GM21619 (cell line): ENCODE measurements around the gene SLC25A18.
"Not testable (repeated sequence)": the region's sequence is repeated elsewhere in the genome, so short reads cannot be mapped to it uniquely, and the experiment has no call there.

Experiments
- ATAC-seq: cut with Tn5 transposase; IDR thresholded peaks from one replicate; pipeline ENCODE4 v1.9.1; 2021; ENCODE audit not compliant: unreplicated experiment

SLC25A18 gene

GRCh38 chr22:17603668-17604067 is 40.4 kb downstream of the SLC25A18 start:
- ATAC-seq = no peak

- no peak for ATAC-seq
These were observed 43.2 kb downstream of the SLC25A18 start for GRCh38 chr22:17606496-17606895.

GRCh38 chr22:17607891-17608521 is 44.7 kb downstream of the SLC25A18 start:
- ATAC-seq = no peak

- ATAC-seq = no peak
These were observed 48.8 kb downstream of the SLC25A18 start for GRCh38 chr22:17612057-17612456.

- ATAC-seq = no peak
These were observed 50.0 kb downstream of the SLC25A18 start for GRCh38 chr22:17613280-17613679.

- ATAC-seq = no peak
These were observed 64.7 kb downstream of the SLC25A18 start for GRCh38 chr22:17627961-17628405.

GRCh38 chr22:17628406-17629172 is 65.3 kb downstream of the SLC25A18 start, which contains the start of gene ATP6V1E1:
Gene ATP6V1E1 (minus strand): TSS chr22:17628749. CDS start chr22:17628635, 114 bp downstream.
- ATAC-seq = peak; percentile 98

GRCh38 chr22:17629173-17629489 is 65.8 kb downstream of the SLC25A18 start:
- no peak for ATAC-seq

- no peak for ATAC-seq
These were observed 66.3 kb downstream of the SLC25A18 start for GRCh38 chr22:17629641-17630040.

- no peak for ATAC-seq
These were observed 67.8 kb downstream of the SLC25A18 start for GRCh38 chr22:17631076-17631565.

- ATAC-seq = no peak
These were observed 70.1 kb downstream of the SLC25A18 start for GRCh38 chr22:17633217-17633997.

GRCh38 chr22:17633998-17634323 is 70.7 kb downstream of the SLC25A18 start:
- ATAC-seq = no peak

GRCh38 chr22:17634696-17635095 is 71.4 kb downstream of the SLC25A18 start:
- no peak for ATAC-seq

- ATAC-seq = not testable (repeated sequence)
These were observed 73.6 kb downstream of the SLC25A18 start for GRCh38 chr22:17636850-17637249.

- ATAC-seq = no peak
These were observed 74.3 kb downstream of the SLC25A18 start for GRCh38 chr22:17637490-17638181.

- ATAC-seq = no peak
These were observed 74.8 kb downstream of the SLC25A18 start for GRCh38 chr22:17638182-17638431.

GRCh38 chr22:17638432-17639246 is 75.3 kb downstream of the SLC25A18 start, which contains the start of gene BCL2L13:
Gene BCL2L13 (plus strand): TSS chr22:17638757. CDS start chr22:17655712, 16,955 bp downstream.
- ATAC-seq = peak; percentile 90

- ATAC-seq = no peak
These were observed 76.0 kb downstream of the SLC25A18 start for GRCh38 chr22:17639247-17639741.
